Measurements from ENCODE around the gene VARS2. TPM values are rescaled to one million over a fixed set of nuclear protein-coding genes. Genes with fewer than 3 reads are reported as not detected.

The VARS2 gene
- polyA plus RNA-seq, 1 of the 3 experiments (the other 2 are of a cell fraction) = 31.2 TPM

DNA sequence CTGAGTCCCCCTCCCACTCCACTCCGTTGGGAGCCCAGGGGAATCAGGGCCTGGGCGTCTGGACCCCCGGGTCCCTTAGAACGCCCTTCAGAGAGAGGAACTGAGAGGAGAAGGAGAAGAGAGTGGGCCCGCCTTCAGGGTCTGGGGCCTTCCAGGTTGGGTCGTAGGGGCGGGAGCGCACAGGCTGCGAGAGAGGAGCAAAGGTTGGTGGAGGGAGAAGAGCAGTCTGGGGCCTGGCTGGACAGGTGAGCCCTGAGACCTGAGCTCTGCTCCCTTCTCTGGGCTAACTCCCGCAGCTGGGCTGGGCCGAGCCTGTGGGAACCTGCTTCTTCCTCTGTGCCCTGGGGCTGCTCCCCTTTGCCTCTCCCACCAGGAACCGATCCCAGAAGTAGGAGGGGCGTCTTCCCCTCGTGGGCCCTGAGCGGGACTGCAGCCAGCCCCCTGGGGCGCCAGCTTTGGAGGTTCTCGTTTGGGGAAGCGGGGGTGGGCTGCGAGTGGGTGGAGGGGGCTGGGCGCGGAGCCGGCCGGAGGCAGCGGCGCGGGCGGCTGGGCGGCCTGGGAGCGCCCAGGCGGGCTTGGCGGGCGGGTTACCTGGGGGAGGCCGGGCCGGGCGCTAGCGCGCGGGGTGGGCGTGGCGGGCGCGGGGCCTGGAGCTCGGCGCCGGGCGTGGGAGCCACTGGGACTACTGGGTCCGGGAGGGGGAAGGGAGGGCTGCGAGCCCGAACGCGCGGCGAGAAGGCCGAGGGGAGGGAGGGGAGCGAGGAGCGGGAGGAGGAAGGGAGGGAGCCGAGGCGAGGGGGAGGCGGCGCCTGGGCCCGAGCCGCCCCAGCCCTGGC, 30.1 kb upstream of the VARS2 start, which contains the start of gene DDR1:
DDR1 (plus strand) TSS at position 835 of the 836 bp plus-strand sequence. CDS start 4,211 bp downstream, outside the sequence.
- H3K4me3 ChIP-seq (ENCODE audit: low read depth in 2 of 2, low read length in 1 of 2) = peak within 1 kb of the TSS; percentile 62 to 69
- ChIA-PET CTCF (interaction anchor here (0.6 to 7.6 kb wide), 8 partner anchors 31 to 483 kb away, joined by 3 to 103 read pairs (median 4); partner anchors contain the start of gene VARS2), POLR2A (interaction anchor here (0.8 to 2.0 kb wide), 3 partner anchors 24 to 167 kb away, joined by 4 to 7 read pairs (median 4); partner anchors contain the start of genes MDC1 and VARS2)
- H2AFZ ChIP-seq (ENCODE audit: low read depth) = peak within 1 kb of the TSS; percentile 62; the same call in 1 of the 2 replicates
- no peaks in the 10 kb centered on the region for H3K36me3 ChIP-seq (replicated peaks in 1 of 2; ENCODE audit: control insufficient read depth in 1 of 2, insufficient read depth in 2 of 2, low read length in 1 of 2)
- peak within 1 kb of the TSS; percentile 71 for H3K9ac ChIP-seq
- no peaks in the 10 kb centered on the region for H3K9me2 ChIP-seq
- 63% methylated on average over 12 of the region's 62 CpGs for WGBS (ENCODE audit: low lambda C conversion rate)
- no peaks in the 10 kb centered on the region for H3K9me3 ChIP-seq
- peak within 1 kb of the TSS; percentile 51 to 83; a peak in 3 of 4 replicates for H3K27ac ChIP-seq (ENCODE audit: low read depth in 2 of 2, low read length in 1 of 2)
- no peaks in the 10 kb centered on the region for H4K20me1 ChIP-seq (ENCODE audit: insufficient read depth)
- H3K4me1 ChIP-seq (ENCODE audit: control insufficient read depth in 1 of 2, insufficient read depth in 2 of 2, low read depth in 1 of 2, low read length in 1 of 2) = peaks cover 20 to 31% of the 10 kb centered on the region in 2 experiments; a peak in 3 of 4 replicates
- H3K79me2 ChIP-seq (ENCODE audit: insufficient read depth) = peaks cover 43% of the 10 kb centered on the region
- H3K27me3 ChIP-seq (ENCODE audit: insufficient read depth) = no peaks in the 10 kb centered on the region
- peak within 1 kb of the TSS; percentile 99 for H3K4me2 ChIP-seq
- H3F3A ChIP-seq (replicated peaks; ENCODE audit: insufficient read depth) = peaks cover 16% of the 10 kb centered on the region
- DNase-seq = peak; percentile 91
- TF ChIP-seq EZH2phosphoT487 (IDR thresholded peaks at IDR 0.05; ENCODE audit: borderline replicate concordance, low read depth) (no peak), SIN3A (IDR thresholded peaks at IDR 0.05; ENCODE audit: borderline replicate concordance, low read depth, low read length) (no peak), RAD21 (IDR thresholded peaks at IDR 0.05; ENCODE audit: low read length) (no peak), FOSL2 (IDR thresholded peaks at IDR 0.05; ENCODE audit: borderline replicate concordance, low read depth) (no peak), FOXJ3 (CRISPR knock-in tag; IDR thresholded peaks at IDR 0.05) (no peak), FOXM1 (IDR thresholded peaks at IDR 0.05; ENCODE audit: low read depth) (no peak), MXI1 (IDR thresholded peaks at IDR 0.05; ENCODE audit: low read depth, low read length) (no peak), YY1 (IDR thresholded peaks at IDR 0.05; ENCODE audit: low read depth) (no peak), JUND (IDR thresholded peaks at IDR 0.05) (no peak), MEF2A (IDR thresholded peaks at IDR 0.05; ENCODE audit: borderline replicate concordance, low read depth) (no peak)
- TF ChIP-seq, protein P1, sequence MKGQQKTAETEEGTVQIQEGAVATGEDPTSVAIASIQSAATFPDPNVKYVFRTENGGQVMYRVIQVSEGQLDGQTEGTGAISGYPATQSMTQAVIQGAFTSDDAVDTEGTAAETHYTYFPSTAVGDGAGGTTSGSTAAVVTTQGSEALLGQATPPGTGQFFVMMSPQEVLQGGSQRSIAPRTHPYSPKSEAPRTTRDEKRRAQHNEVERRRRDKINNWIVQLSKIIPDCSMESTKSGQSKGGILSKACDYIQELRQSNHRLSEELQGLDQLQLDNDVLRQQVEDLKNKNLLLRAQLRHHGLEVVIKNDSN (IDR thresholded peaks at IDR 0.05; ENCODE audit: borderline replicate concordance, low read depth) = no peak
- TF ChIP-seq, protein P2, sequence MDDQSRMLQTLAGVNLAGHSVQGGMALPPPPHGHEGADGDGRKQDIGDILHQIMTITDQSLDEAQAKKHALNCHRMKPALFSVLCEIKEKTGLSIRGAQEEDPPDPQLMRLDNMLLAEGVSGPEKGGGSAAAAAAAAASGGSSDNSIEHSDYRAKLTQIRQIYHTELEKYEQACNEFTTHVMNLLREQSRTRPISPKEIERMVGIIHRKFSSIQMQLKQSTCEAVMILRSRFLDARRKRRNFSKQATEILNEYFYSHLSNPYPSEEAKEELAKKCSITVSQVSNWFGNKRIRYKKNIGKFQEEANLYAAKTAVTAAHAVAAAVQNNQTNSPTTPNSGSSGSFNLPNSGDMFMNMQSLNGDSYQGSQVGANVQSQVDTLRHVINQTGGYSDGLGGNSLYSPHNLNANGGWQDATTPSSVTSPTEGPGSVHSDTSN (IDR thresholded peaks at IDR 0.05) = no peak
- TF ChIP-seq, protein P3, sequence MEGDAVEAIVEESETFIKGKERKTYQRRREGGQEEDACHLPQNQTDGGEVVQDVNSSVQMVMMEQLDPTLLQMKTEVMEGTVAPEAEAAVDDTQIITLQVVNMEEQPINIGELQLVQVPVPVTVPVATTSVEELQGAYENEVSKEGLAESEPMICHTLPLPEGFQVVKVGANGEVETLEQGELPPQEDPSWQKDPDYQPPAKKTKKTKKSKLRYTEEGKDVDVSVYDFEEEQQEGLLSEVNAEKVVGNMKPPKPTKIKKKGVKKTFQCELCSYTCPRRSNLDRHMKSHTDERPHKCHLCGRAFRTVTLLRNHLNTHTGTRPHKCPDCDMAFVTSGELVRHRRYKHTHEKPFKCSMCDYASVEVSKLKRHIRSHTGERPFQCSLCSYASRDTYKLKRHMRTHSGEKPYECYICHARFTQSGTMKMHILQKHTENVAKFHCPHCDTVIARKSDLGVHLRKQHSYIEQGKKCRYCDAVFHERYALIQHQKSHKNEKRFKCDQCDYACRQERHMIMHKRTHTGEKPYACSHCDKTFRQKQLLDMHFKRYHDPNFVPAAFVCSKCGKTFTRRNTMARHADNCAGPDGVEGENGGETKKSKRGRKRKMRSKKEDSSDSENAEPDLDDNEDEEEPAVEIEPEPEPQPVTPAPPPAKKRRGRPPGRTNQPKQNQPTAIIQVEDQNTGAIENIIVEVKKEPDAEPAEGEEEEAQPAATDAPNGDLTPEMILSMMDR (IDR thresholded peaks at IDR 0.05) = no peak
